LNCAP (cell line): ENCODE data around the gene NOL4L.

ENCODE experiments used
- CTCF ChIP-seq: fragments of 450-650 bp; IDR thresholded peaks from 2 replicates; pipeline ENCODE4 v1.5.1; 2017; ENCODE audit warnings: mild to moderate bottlenecking

The NOL4L gene

GRCh38 chr20:32465092-32465900 is 119.8 kb downstream of the NOL4L start:
- TF ChIP-seq CTCF: no peak

- TF ChIP-seq CTCF: no peak
These were observed 120.6 kb downstream of the NOL4L start for GRCh38 chr20:32464401-32465091.

GRCh38 chr20:32463642-32464400 is 121.3 kb downstream of the NOL4L start:
- TF ChIP-seq CTCF: no peak

- TF ChIP-seq CTCF: no peak
These were observed 122.1 kb downstream of the NOL4L start for GRCh38 chr20:32462900-32463641.

- no peak for TF ChIP-seq CTCF
These were observed 123.1 kb downstream of the NOL4L start for GRCh38 chr20:32461836-32462600.

GRCh38 chr20:32460683-32461320 is 124.3 kb downstream of the NOL4L start:
- no peak for TF ChIP-seq CTCF
